Muscle of back (tissue), 11 donors: Measurements from ENCODE around the gene DPP7. TPM values are rescaled to one million over a fixed set of nuclear protein-coding genes. Genes with fewer than 3 reads are reported as not detected.

Source experiments
- DNase-seq, 3 donors: peaks; one replicate each; pipeline versions ENCODE4 v3.0.0 to v3.0.0-alpha.2; 2013
- polyA plus RNA-seq, 10 donors: library from polyadenylated mRNA; unstranded; fragments of 120-200 nt; gene quantifications; one replicate each; pipeline ENCODE4 v1.2.1, GENCODE V29; 2013; ENCODE audit not compliant: insufficient read length in 10 of 10

DPP7 gene
- polyA plus RNA-seq, 10 donors = 21.9 to 43.1 (median 28.8) TPM

- no peak for DNase-seq
Measured at GRCh38 chr9:137089232-137089947, 25.1 kb downstream of the DPP7 start.

- DNase-seq = no peak
Measured at GRCh38 chr9:137088121-137088520, 26.4 kb downstream of the DPP7 start.

GRCh38 chr9:137087409-137087925 is 27.1 kb downstream of the DPP7 start:
- no peak for DNase-seq

- DNase-seq = peak; percentile 99
Measured at GRCh38 chr9:137086531-137087408, 27.8 kb downstream of the DPP7 start, which contains the start of gene MAN1B1. Gene MAN1B1 (plus strand): TSS chr9:137086985. CDS start chr9:137087000, 15 bp downstream.

GRCh38 chr9:137085920-137086530 is 28.5 kb downstream of the DPP7 start:
- peak in 1 of 3 donors; percentile 71 for DNase-seq

- no peak for DNase-seq
Measured at GRCh38 chr9:137084526-137084925, 30.0 kb downstream of the DPP7 start.

- peak in 2 of 3 donors; percentile 39 to 88 for DNase-seq
Measured at GRCh38 chr9:137083394-137084004, 31.0 kb downstream of the DPP7 start.

GRCh38 chr9:137082925-137083290 is 31.6 kb downstream of the DPP7 start:
- DNase-seq = no peak

GRCh38 chr9:137082222-137082924 is 32.2 kb downstream of the DPP7 start:
- no peak for DNase-seq

GRCh38 chr9:137080260-137081122 is 34.0 kb downstream of the DPP7 start:
- no peak for DNase-seq

- DNase-seq = no peak
Measured at GRCh38 chr9:137079401-137079787, 35.1 kb downstream of the DPP7 start.

- no peak for DNase-seq
Measured at GRCh38 chr9:137078701-137079400, 35.7 kb downstream of the DPP7 start.

GRCh38 chr9:137077758-137078693 is 36.5 kb downstream of the DPP7 start:
- DNase-seq = peak in 1 of 3 donors; percentile 40

GRCh38 chr9:137077010-137077747 is 37.4 kb downstream of the DPP7 start, which contains the start of gene UAP1L1:
Gene UAP1L1 (plus strand): TSS chr9:137077517. CDS start chr9:137077533, 16 bp downstream.
- peak in 1 of 3 donors; percentile 65 for DNase-seq

GRCh38 chr9:137076636-137077009 is 37.9 kb downstream of the DPP7 start:
- DNase-seq = no peak

GRCh38 chr9:137075275-137075775 is 39.2 kb downstream of the DPP7 start:
- DNase-seq = no peak

- no peak for DNase-seq
Measured at GRCh38 chr9:137074657-137075274, 39.8 kb downstream of the DPP7 start.
